ENCODE measurements around the gene DPPA5.
"Not testable (repeated sequence)": the region's sequence is repeated elsewhere in the genome, so short reads cannot be mapped to it uniquely, and the experiment has no call there.

- not testable (repeated sequence) for TF ChIP-seq CTCF, POLR2A, POLR2AphosphoS5 (IDR thresholded peaks at IDR 0.05)
Measured at GRCh38 chr6:73381531-73381930, 27.5 kb upstream of the DPPA5 start.

All from prostate gland (tissue), 2 donors.